Mesendoderm (in vitro differentiated cells): ENCODE results near the gene XXYLT1.
A peak's percentile ranks its signal among the peaks of the same experiment; 100 is the strongest.

Source experiments
- DNase-seq: peaks from one replicate; pipeline ENCODE4 v3.0.0; 2013
- H2AK5ac ChIP-seq: 2 replicates; pipeline ENCODE4 v1.6.1; 2013; ENCODE audit warnings: low read length, inconsistent platforms
- H2BK120ac ChIP-seq: 2 replicates; pipeline ENCODE4 v1.6.1; 2013; ENCODE audit warnings: low read depth, mild to moderate bottlenecking, low read length, moderate library complexity, mixed read lengths
- H2BK15ac ChIP-seq: replicated peaks from 2 replicates; pipeline ENCODE4 v1.6.1; 2013; ENCODE audit warnings: low read depth, mild to moderate bottlenecking, moderate library complexity
- H2BK5ac ChIP-seq: 2 replicates; pipeline ENCODE4 v1.6.1; 2013; ENCODE audit warnings: low read length, inconsistent platforms
- H3K18ac ChIP-seq: 2 replicates; pipeline ENCODE4 v1.6.1; 2013; ENCODE audit warnings: mild to moderate bottlenecking, low read length, mixed read lengths
- H3K23ac ChIP-seq: one replicate; pipeline ENCODE4 v1.6.1; 2013; ENCODE audit warnings: low read length
- H3K27ac ChIP-seq: 2 replicates; pipeline ENCODE4 v1.5.1; 2013; ENCODE audit warnings: low read depth, mild to moderate bottlenecking, inconsistent platforms, low read length, moderate library complexity
- H3K27me3 ChIP-seq: 2 replicates; pipeline ENCODE4 v1.6.1; 2013; ENCODE audit warnings: low read length, control low read depth, mild to moderate bottlenecking, inconsistent platforms; ENCODE audit not compliant: insufficient read depth, poor library complexity
- H3K36me3 ChIP-seq: 2 replicates; pipeline ENCODE4 v1.6.1; 2013; ENCODE audit warnings: low read length, inconsistent platforms; ENCODE audit not compliant: control insufficient read depth, insufficient read depth
- H3K4ac ChIP-seq: one replicate; pipeline ENCODE4 v1.6.1; 2013; ENCODE audit warnings: low read depth, mild to moderate bottlenecking, low read length, moderate library complexity
- H3K4me1 ChIP-seq: 2 replicates; pipeline ENCODE4 v1.6.1; 2013; ENCODE audit warnings: low read depth, low read length, inconsistent platforms; ENCODE audit not compliant: control insufficient read depth
- H3K4me2 ChIP-seq: 2 replicates; pipeline ENCODE4 v1.6.1; 2013; ENCODE audit warnings: low read length
- H3K4me3 ChIP-seq: 2 replicates; pipeline ENCODE4 v1.5.1; 2013; ENCODE audit warnings: mild to moderate bottlenecking, low read length
- H3K56ac ChIP-seq: one replicate; pipeline ENCODE4 v1.6.1; 2013; ENCODE audit warnings: low read length
- H3K79me1 ChIP-seq: 2 replicates; pipeline ENCODE4 v1.6.1; 2013; ENCODE audit warnings: low read length, inconsistent platforms
- H3K79me2 ChIP-seq: 2 replicates; pipeline ENCODE4 v1.6.1; 2013; ENCODE audit warnings: mild to moderate bottlenecking, low read length; ENCODE audit not compliant: control insufficient read depth, insufficient read depth
- H3K9ac ChIP-seq: 2 replicates; pipeline ENCODE4 v1.6.1; 2013; ENCODE audit warnings: low read length, inconsistent platforms
- H4K5ac ChIP-seq: one replicate; pipeline ENCODE4 v1.6.1; 2013; ENCODE audit warnings: low read length
- H4K8ac ChIP-seq: one replicate; pipeline ENCODE4 v1.6.1; 2013; ENCODE audit warnings: low read depth, mild to moderate bottlenecking, control low read depth, low read length, moderate library complexity
- WGBS: extraction: QIAGEN DNeasy Blood & Tissue Kit; methylation state at CpG from one replicate; pipeline ENCODE4 v1.1.7; 2013; ENCODE audit warnings: low lambda C conversion rate, missing lambda C conversion rate; ENCODE audit not compliant: insufficient coverage; ENCODE audit errors: extremely low coverage; 5-methylcytosine and 5-hydroxymethylcytosine counted together

XXYLT1 gene

DNA sequence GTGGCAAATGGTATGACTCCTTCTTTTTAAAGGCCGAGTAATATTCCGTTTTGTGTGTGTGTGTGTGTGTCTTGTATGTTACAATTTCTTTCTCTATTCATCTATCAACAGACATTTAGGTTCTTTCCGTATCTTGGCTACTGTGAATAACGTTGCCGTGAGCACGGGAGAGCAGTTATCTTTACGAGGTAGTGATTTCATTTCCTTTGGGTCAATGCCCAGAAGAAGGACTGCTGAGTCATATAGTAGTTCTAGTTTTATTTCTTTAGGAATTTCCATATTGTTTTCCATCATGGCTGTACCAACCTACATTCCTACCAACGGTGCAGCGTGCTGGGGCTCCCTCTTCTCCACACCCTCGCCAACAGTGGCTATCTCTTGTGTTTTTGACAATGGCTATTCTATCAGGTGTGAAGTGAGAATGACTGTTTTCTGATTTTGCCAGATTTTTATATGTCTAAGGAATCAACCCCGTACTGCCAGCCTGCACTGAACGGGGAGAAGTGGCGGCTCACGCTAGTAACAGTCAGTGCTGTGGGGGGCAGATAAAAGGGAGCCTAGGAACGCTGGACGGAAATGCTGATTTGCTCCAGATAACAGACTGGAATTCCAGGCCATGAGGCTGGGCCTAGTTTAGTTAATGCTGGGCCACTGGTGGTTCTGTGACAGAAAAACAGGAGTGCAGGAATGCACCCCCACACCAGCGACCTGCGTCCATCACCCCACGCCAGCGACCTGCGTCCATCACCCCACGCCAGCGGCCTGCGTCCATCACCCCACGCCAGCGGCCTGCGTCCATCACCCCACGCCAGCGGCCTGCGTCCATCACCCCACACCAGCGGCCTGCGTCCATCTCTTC lies 168.1 kb downstream of the XXYLT1 start:
- H3K4me2 ChIP-seq, result no peak overlapping the region
- H3K79me1 ChIP-seq, result no peaks in the 10 kb centered on the region
- H4K8ac ChIP-seq, result no peak overlapping the region
- H3K18ac ChIP-seq, result peak overlapping the region; percentile 3
- H3K27ac ChIP-seq, result no peak overlapping the region
- no peak overlapping the region for H3K4ac ChIP-seq
- H2AK5ac ChIP-seq, result no peak overlapping the region
- H3K9ac ChIP-seq, result no peak overlapping the region
- no peak overlapping the region for H2BK120ac ChIP-seq
- H4K5ac ChIP-seq, result no peak overlapping the region
- H3K27me3 ChIP-seq, result no peaks in the 10 kb centered on the region
- no peak overlapping the region for H2BK15ac ChIP-seq
- WGBS, result no CpG with 5 or more reads among the region's 32 CpGs
- no peak overlapping the region for H3K4me3 ChIP-seq
- peak; percentile 64 for DNase-seq
- no peak overlapping the region for H3K23ac ChIP-seq
- H3K4me1 ChIP-seq, result peaks cover 1% of the 10 kb centered on the region
- no peak overlapping the region for H2BK5ac ChIP-seq
- H3K36me3 ChIP-seq, result no peaks in the 10 kb centered on the region
- peak overlapping the region; percentile 50 for H3K56ac ChIP-seq
- no peaks in the 10 kb centered on the region for H3K79me2 ChIP-seq

- no peak overlapping the region for H2BK5ac ChIP-seq
- no peak overlapping the region for H3K9ac ChIP-seq
- no peak overlapping the region for H3K4me2 ChIP-seq
- WGBS, result no CpG with 5 or more reads among the region's 13 CpGs
- H3K27me3 ChIP-seq, result no peaks in the 10 kb centered on the region
- H3K18ac ChIP-seq, result no peak overlapping the region
- H3K56ac ChIP-seq, result no peak overlapping the region
- H3K79me1 ChIP-seq, result no peaks in the 10 kb centered on the region
- no peak overlapping the region for H2BK15ac ChIP-seq
- peaks cover 1% of the 10 kb centered on the region for H3K4me1 ChIP-seq
- DNase-seq, result no peak
- no peak overlapping the region for H3K27ac ChIP-seq
- H2AK5ac ChIP-seq, result no peak overlapping the region
- no peak overlapping the region for H3K23ac ChIP-seq
- H4K5ac ChIP-seq, result no peak overlapping the region
- no peak overlapping the region for H3K4me3 ChIP-seq
- no peak overlapping the region for H4K8ac ChIP-seq
- no peaks in the 10 kb centered on the region for H3K36me3 ChIP-seq
- H2BK120ac ChIP-seq, result no peak overlapping the region
- H3K79me2 ChIP-seq, result no peaks in the 10 kb centered on the region
- no peak overlapping the region for H3K4ac ChIP-seq
Observed at GRCh38 chr3:195101927-195102608, 168.9 kb downstream of the XXYLT1 start.

DNA sequence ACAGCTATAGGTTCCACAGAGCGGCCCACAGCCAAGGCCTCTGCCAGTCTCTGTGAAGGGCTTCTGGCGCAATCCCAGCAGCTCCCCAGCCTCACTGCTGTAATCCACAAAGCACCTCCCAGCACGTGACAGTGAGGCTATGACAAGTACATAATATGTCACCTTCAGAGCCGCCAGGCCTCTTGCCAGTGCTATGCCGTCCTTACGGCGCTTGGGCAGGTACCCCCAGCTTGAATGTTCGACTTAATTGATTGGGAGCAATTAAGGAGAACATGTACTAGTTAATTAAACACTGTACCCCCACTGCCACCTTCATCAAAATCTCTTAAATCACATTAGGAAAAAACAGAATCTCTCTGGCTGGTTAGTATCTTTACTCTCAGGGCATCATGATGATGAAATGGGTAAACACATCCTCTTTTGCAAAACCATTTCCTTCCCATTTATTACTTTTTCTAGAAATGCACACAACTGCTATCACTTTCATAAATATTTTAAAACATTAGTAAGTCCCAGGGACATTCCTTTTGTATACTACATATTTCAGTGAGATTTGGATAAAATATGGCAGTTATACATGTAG lies 169.9 kb downstream of the XXYLT1 start:
- peaks cover 1% of the 10 kb centered on the region for H3K4me1 ChIP-seq
- no peaks in the 10 kb centered on the region for H3K27me3 ChIP-seq
- H4K8ac ChIP-seq, result no peak overlapping the region
- H2AK5ac ChIP-seq, result no peak overlapping the region
- no peak overlapping the region for H3K18ac ChIP-seq
- no peaks in the 10 kb centered on the region for H3K79me1 ChIP-seq
- H3K56ac ChIP-seq, result no peak overlapping the region
- H4K5ac ChIP-seq, result no peak overlapping the region
- peak; percentile 34 for DNase-seq
- H2BK15ac ChIP-seq, result no peak overlapping the region
- H2BK5ac ChIP-seq, result no peak overlapping the region
- H3K4me3 ChIP-seq, result no peak overlapping the region
- H3K4ac ChIP-seq, result no peak overlapping the region
- H3K23ac ChIP-seq, result no peak overlapping the region
- no peak overlapping the region for H3K9ac ChIP-seq
- WGBS, result no CpG with 5 or more reads among the region's 8 CpGs
- H3K27ac ChIP-seq, result no peak overlapping the region
- H3K4me2 ChIP-seq, result no peak overlapping the region
- no peaks in the 10 kb centered on the region for H3K36me3 ChIP-seq
- H2BK120ac ChIP-seq, result no peak overlapping the region
- H3K79me2 ChIP-seq, result peaks cover 2% of the 10 kb centered on the region

DNA sequence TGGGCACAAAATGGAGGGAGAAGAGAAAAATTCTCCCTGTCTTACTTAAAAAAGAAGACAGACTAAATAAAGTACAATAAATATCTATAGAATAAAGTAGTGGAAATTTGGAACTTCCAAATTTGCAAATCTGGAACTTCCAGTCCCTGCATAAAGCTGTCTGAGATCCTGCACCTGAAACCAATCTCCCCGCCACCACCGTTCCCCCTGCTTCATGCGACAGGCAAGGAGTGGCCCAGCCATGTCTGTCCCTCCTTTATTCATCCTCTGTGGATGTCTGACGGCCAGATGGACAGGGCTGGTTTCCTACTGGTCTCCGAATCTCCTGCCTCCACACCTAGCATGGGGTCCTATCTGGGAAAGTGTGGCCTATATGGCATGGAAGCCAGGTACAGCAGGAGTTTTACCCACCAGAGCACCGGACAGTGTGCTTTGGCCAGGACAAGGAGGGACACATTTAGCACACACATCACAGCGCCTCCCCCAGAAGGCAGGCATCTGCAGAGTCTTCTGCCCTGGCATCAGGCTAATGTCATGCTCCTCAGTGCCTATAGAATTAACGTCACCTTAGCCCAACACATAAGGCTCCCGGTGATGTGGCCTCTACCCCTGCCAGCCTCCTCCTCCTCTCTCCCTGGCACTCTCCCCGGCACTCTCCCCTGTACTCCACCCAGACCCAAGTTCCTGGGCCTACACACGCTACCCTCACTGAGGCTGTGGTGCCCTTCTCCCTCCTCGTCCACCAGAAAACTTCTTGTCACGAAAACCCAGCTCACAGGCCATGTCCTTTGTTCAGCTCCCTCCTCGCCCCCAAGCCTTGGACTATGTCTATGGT lies 170.8 kb downstream of the XXYLT1 start:
- Histone ChIP-seq H4K8ac (no peak overlapping the region), H2AK5ac (no peak overlapping the region), H3K4me1 (peaks cover 1% of the 10 kb centered on the region), H4K5ac (no peak overlapping the region), H3K79me2 (peaks cover 2% of the 10 kb centered on the region), H2BK120ac (no peak overlapping the region), H3K4me2 (no peak overlapping the region), H3K79me1 (no peaks in the 10 kb centered on the region), H3K27ac (no peak overlapping the region), H3K36me3 (no peaks in the 10 kb centered on the region), H3K9ac (no peak overlapping the region), H2BK15ac (no peak overlapping the region), H3K4ac (no peak overlapping the region), H3K27me3 (no peaks in the 10 kb centered on the region), H3K56ac (peak overlapping the region; percentile 34), H3K18ac (no peak overlapping the region), H2BK5ac (no peak overlapping the region), H3K23ac (no peak overlapping the region), H3K4me3 (no peak overlapping the region)
- no CpG with 5 or more reads among the region's 14 CpGs for WGBS
- DNase-seq, result no peak

- Histone ChIP-seq H4K8ac (no peak overlapping the region), H3K9ac (no peak overlapping the region), H3K27me3 (no peaks in the 10 kb centered on the region), H3K23ac (no peak overlapping the region), H3K56ac (no peak overlapping the region), H3K79me1 (peaks cover 4% of the 10 kb centered on the region), H3K4me2 (no peak overlapping the region), H2BK15ac (no peak overlapping the region), H2BK120ac (no peak overlapping the region), H2AK5ac (no peak overlapping the region), H3K27ac (no peak overlapping the region), H3K36me3 (no peaks in the 10 kb centered on the region), H3K79me2 (peaks cover 2% of the 10 kb centered on the region), H3K4ac (no peak overlapping the region), H3K18ac (no peak overlapping the region), H2BK5ac (no peak overlapping the region), H4K5ac (no peak overlapping the region), H3K4me3 (no peak overlapping the region), H3K4me1 (no peaks in the 10 kb centered on the region)
- WGBS, result no CpG with 5 or more reads among the region's 16 CpGs
- DNase-seq, result no peak
Observed at GRCh38 chr3:195098741-195099525, 172.0 kb downstream of the XXYLT1 start.
